Large intestine (tissue), 3 donors: ENCODE measurements around the gene PHF21A. TPM values are rescaled to one million over a fixed set of nuclear protein-coding genes. Genes with fewer than 3 reads are reported as not detected.
A peak's percentile ranks its signal among the peaks of the same experiment; 100 is the strongest.
"Not testable (repeated sequence)": the region's sequence is repeated elsewhere in the genome, so short reads cannot be mapped to it uniquely, and the experiment has no call there.

Source experiments
- DNase-seq, 2 donors: peaks; one replicate each; pipeline versions ENCODE4 v3.0.0 to v3.0.0-alpha.2; 2013
- H3K27ac ChIP-seq: one replicate; pipeline ENCODE4 v1.5.1; 2013; ENCODE audit warnings: low read length
- H3K27me3 ChIP-seq: 2 replicates; pipeline ENCODE4 v1.6.1; 2013; ENCODE audit warnings: low read length; ENCODE audit not compliant: control insufficient read depth, insufficient read depth
- H3K36me3 ChIP-seq: 2 replicates; pipeline ENCODE4 v1.6.1; 2013; ENCODE audit warnings: low read length; ENCODE audit not compliant: control insufficient read depth, insufficient read depth
- H3K4me1 ChIP-seq: one replicate; pipeline ENCODE4 v1.6.1; 2013; ENCODE audit warnings: low read length; ENCODE audit not compliant: control insufficient read depth, insufficient read depth
- H3K4me3 ChIP-seq: one replicate; pipeline ENCODE4 v1.5.1; 2013; ENCODE audit warnings: low read length
- H3K9me3 ChIP-seq: one replicate; pipeline ENCODE4 v1.6.1; 2013; ENCODE audit warnings: mild to moderate bottlenecking, low read depth, low read length, moderate library complexity; ENCODE audit not compliant: control insufficient read depth
- WGBS: methylation state at CpG from one replicate; pipeline ENCODE4 v1.1.5; 2013; ENCODE audit warnings: low lambda C conversion rate; ENCODE audit not compliant: insufficient coverage; 5-methylcytosine and 5-hydroxymethylcytosine counted together
- polyA plus RNA-seq: library from polyadenylated mRNA; unstranded; fragments of 120-200 nt; gene quantifications from one replicate; pipeline ENCODE4 v1.2.1, GENCODE V29; 2013

PHF21A gene
- polyA plus RNA-seq, 1 donor: 25.6 TPM

- Histone ChIP-seq H3K9me3 (no peaks in the 10 kb centered on the region), H3K4me1 (no peaks in the 10 kb centered on the region), H3K27me3 (no peaks in the 10 kb centered on the region), H3K36me3 (peaks cover 35% of the 10 kb centered on the region), H3K4me3 (no peak within 1 kb of the TSS), H3K27ac (no peak within 1 kb of the TSS)
- DNase-seq: no peak
- no CpG with 5 or more reads among the region's 18 CpGs for WGBS
Observed at GRCh38 chr11:45906965-45907611, 214.2 kb downstream of the PHF21A start, which contains the start of gene FREY1. TSS of gene FREY1 (minus strand) at chr11:45907271. CDS start at chr11:45907245, 26 bp downstream.

GRCh38 chr11:45906096-45906682 is 215.1 kb downstream of the PHF21A start:
- no peaks in the 10 kb centered on the region for H3K4me1 ChIP-seq
- H3K27ac ChIP-seq: no peak overlapping the region
- peaks cover 28% of the 10 kb centered on the region for H3K36me3 ChIP-seq
- H3K9me3 ChIP-seq: no peaks in the 10 kb centered on the region
- H3K27me3 ChIP-seq: peaks cover 5% of the 10 kb centered on the region
- no peak for DNase-seq
- H3K4me3 ChIP-seq: no peak overlapping the region
- no CpG with 5 or more reads among the region's 19 CpGs for WGBS

DNA sequence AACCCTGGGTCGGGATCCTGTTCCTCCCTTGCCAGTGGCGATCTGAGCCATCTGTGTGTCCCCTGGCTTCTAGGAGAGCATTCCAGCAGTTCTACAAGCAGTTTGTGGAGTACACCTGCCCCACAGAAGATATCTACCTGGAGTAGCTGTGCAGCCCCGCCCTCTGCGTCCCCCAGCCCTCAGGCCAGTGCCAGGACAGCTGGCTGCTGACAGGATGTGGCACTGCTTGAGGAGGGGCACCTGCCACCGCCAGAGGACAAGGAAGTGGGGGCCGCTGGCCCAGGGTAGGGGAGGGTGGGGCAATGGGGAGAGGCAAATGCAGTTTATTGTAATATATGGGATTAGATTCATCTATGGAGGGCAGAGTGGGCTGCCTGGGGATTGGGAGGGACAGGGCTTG is 215.7 kb downstream of the PHF21A start:
- no CpG with 5 or more reads among the region's 6 CpGs for WGBS
- DNase-seq, H3K4me3 ChIP-seq, H3K27ac ChIP-seq, H3K4me1 ChIP-seq, H3K9me3 ChIP-seq: not testable (repeated sequence)
- Histone ChIP-seq H3K27me3 (peaks cover 11% of the 10 kb centered on the region), H3K36me3 (peaks cover 22% of the 10 kb centered on the region)

DNA sequence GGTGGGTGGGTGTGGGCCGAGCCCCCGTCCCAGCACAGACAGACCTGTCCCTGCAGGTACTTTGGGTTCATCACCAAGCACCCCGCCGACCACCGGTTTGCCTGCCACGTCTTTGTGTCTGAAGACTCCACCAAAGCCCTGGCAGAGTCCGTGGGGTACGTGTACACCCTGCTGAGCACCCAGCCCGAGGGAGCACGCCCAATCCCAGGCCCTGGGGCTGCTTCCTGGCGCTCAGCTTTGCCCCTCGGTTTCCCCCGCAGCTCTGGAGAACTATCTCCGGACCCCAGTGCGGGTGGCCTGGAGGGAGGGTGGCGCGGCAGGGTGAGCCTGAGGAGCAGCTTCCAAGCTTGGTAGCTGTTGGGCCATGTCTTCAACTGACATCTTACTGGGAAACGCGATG is 216.2 kb downstream of the PHF21A start:
- Histone ChIP-seq H3K36me3 (peaks cover 17% of the 10 kb centered on the region), H3K27ac (no peak overlapping the region)
- WGBS: no CpG with 5 or more reads among the region's 19 CpGs

GRCh38 chr11:45904309-45904915 is 216.8 kb downstream of the PHF21A start:
- Histone ChIP-seq H3K9me3 (peaks cover 1% of the 10 kb centered on the region), H3K4me3 (no peak overlapping the region), H3K27me3 (peaks cover 18% of the 10 kb centered on the region), H3K27ac (no peak overlapping the region), H3K36me3 (peaks cover 11% of the 10 kb centered on the region), H3K4me1 (peaks cover under 1% of the 10 kb centered on the region)
- no CpG with 5 or more reads among the region's 15 CpGs for WGBS
- DNase-seq: peak in 1 of 2 donors; percentile 71

More for the DNA sequence above, 216.2 kb downstream of the PHF21A start:
- no peaks in the 10 kb centered on the region for H3K9me3 ChIP-seq
- peaks cover 14% of the 10 kb centered on the region for H3K27me3 ChIP-seq
- no peak overlapping the region for H3K4me3 ChIP-seq
- no peaks in the 10 kb centered on the region for H3K4me1 ChIP-seq
- no peak for DNase-seq

DNA sequence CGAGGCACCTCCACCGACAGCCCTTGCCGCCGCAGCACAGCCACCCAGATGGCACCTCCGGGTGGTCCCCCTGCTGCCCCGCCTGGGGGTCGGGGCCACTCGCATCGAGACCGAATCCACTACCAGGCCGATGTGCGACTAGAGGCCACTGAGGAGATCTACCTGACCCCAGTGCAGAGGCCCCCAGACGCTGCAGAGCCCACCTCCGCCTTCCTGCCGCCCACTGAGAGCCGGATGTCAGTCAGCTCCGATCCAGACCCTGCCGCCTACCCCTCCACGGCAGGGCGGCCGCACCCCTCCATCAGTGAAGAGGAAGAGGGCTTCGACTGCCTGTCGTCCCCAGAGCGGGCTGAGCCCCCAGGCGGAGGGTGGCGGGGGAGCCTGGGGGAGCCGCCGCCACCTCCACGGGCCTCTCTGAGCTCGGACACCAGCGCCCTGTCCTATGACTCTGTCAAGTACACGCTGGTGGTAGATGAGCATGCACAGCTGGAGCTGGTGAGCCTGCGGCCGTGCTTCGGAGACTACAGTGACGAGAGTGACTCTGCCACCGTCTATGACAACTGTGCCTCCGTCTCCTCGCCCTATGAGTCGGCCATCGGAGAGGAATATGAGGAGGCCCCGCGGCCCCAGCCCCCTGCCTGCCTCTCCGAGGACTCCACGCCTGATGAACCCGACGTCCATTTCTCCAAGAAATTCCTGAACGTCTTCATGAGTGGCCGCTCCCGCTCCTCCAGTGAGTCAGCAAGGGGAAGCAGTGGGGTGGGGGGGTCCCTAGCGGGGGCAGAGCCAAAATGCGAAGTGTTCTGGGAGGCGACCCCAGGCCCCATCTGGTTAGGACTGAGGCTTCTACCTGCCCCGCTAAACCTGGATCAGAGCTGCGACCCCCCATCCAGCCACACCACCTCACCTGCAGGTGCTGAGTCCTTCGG is 218.5 kb downstream of the PHF21A start:
- DNase-seq: no peak
- peaks cover 8% of the 10 kb centered on the region for H3K4me1 ChIP-seq
- peaks cover 2% of the 10 kb centered on the region for H3K9me3 ChIP-seq
- H3K36me3 ChIP-seq: peaks cover 4% of the 10 kb centered on the region
- peaks cover 34% of the 10 kb centered on the region for H3K27me3 ChIP-seq
- H3K4me3 ChIP-seq: no peak overlapping the region
- no peak overlapping the region for H3K27ac ChIP-seq
- WGBS: no CpG with 5 or more reads among the region's 56 CpGs

GRCh38 chr11:45901626-45902025 is 219.6 kb downstream of the PHF21A start:
- Histone ChIP-seq H3K36me3 (peaks cover 4% of the 10 kb centered on the region), H3K4me3 (no peak overlapping the region), H3K27me3 (peaks cover 45% of the 10 kb centered on the region), H3K27ac (no peak overlapping the region), H3K4me1 (peaks cover 8% of the 10 kb centered on the region), H3K9me3 (peaks cover 2% of the 10 kb centered on the region)
- no CpG with 5 or more reads among the region's 6 CpGs for WGBS
- no peak for DNase-seq

- WGBS: no CpG with 5 or more reads among the region's 8 CpGs
- peak overlapping the region; percentile 9 for H3K4me3 ChIP-seq
Observed at GRCh38 chr11:45900916-45901617, 220.2 kb downstream of the PHF21A start.

GRCh38 chr11:45900175-45900800 is 221.0 kb downstream of the PHF21A start:
- not testable (repeated sequence) for H3K9me3 ChIP-seq, H3K27ac ChIP-seq, H3K36me3 ChIP-seq, H3K4me1 ChIP-seq, DNase-seq
- H3K27me3 ChIP-seq: peaks cover 55% of the 10 kb centered on the region
- peak overlapping the region; percentile 9 for H3K4me3 ChIP-seq
- WGBS: 20% methylated on average over 1 of the region's 59 CpGs

More at GRCh38 chr11:45900916-45901617, 220.2 kb downstream of the PHF21A start:
- Histone ChIP-seq H3K36me3 (peaks cover 4% of the 10 kb centered on the region), H3K27ac (no peak overlapping the region), H3K4me1 (peaks cover 8% of the 10 kb centered on the region), H3K9me3 (peaks cover 5% of the 10 kb centered on the region), H3K27me3 (peaks cover 51% of the 10 kb centered on the region)
- no peak for DNase-seq
